Heart left ventricle (tissue), 16 donors: ENCODE results near the gene HES1. TPM values are rescaled to one million over a fixed set of nuclear protein-coding genes. Genes with fewer than 3 reads are reported as not detected.

Source experiments
- ATAC-seq, 4 donors: fragments of 200-7000 bp; cut with Tn5 transposase; one replicate each; pipeline ENCODE4 v1.9.1; 2020 to 2022; ENCODE audit warnings: moderate library complexity in 4 of 4, mild to moderate bottlenecking in 3 of 4, moderate number of reproducible peaks in 1 of 4
- DNase-seq, 5 donors: peaks; one replicate each; pipeline ENCODE4 v3.0.0-alpha.2; 2020
- H3K27ac ChIP-seq, 12 donors: fragments of 200-600 bp; sonication (generic) in 4 of 12; one replicate each; pipeline versions ENCODE4 v1.5.0 to v1.8.0; 2016 to 2022; ENCODE audit warnings: mild to moderate bottlenecking in 2 of 12
- H3K27me3 ChIP-seq, 9 donors: fragments of 200-600 bp; sonication (generic) in 2 of 9; one replicate each; pipeline versions ENCODE4 v1.5.1 to v1.8.0; 2016 to 2022; ENCODE audit warnings: mild to moderate bottlenecking in 3 of 9
- H3K36me3 ChIP-seq, 9 donors: fragments of 200-600 bp; sonication (generic) in 2 of 9; one replicate each; pipeline versions ENCODE4 v1.5.0 to v1.8.0; 2018 to 2022; ENCODE audit warnings: mild to moderate bottlenecking in 2 of 9
- H3K4me1 ChIP-seq, 12 donors: fragments of 200-600 bp; sonication (generic) in 4 of 12; one replicate each; pipeline versions ENCODE4 v1.5.0 to v1.8.0; 2016 to 2022; ENCODE audit warnings: mild to moderate bottlenecking in 3 of 12
- H3K4me3 ChIP-seq, 12 donors: fragments of 200-600 bp; sonication (generic) in 4 of 12; one replicate each; pipeline versions ENCODE4 v1.5.0 to v1.8.0; 2017 to 2022; ENCODE audit warnings: mild to moderate bottlenecking in 9 of 12, moderate library complexity in 4 of 12
- H3K9me3 ChIP-seq, 12 donors: fragments of 200-600 bp; sonication (generic) in 4 of 12; one replicate each; pipeline versions ENCODE4 v1.5.0 to v1.8.0; 2016 to 2022; ENCODE audit warnings: mild to moderate bottlenecking in 1 of 12
- POLR2A ChIP-seq, 2 donors: fragments of 450-650 bp; IDR thresholded peaks; one replicate each; pipeline ENCODE4 v1.6.1; 2017; ENCODE audit warnings: antibody characterized with exemption in 2 of 2, mild to moderate bottlenecking in 2 of 2, moderate library complexity in 2 of 2
- WGBS, 4 donors: extraction: QIAGEN DNeasy Blood & Tissue Kit in 2 of 4; methylation state at CpG; one replicate each; pipeline versions ENCODE4 v1.1.5 to v1.1.7; 2013 to 2018; 5-methylcytosine and 5-hydroxymethylcytosine counted together
- intact Hi-C, 10 donors: fragments of 100-400 bp; cut with DNase I; formaldehyde crosslinking; loops; one replicate each; pipeline versions ENCODE4 v1.11.1 to v1.14.2; 2022
- polyA plus RNA-seq, 2 donors: library from polyadenylated mRNA; stranded (reverse); fragments of 200-250 nt; gene quantifications; one replicate each; pipeline ENCODE4 v1.2.3, GENCODE V29; 2013
- total RNA-seq, 9 donors: library from RNA; depleted of rRNA in 2 of 9; stranded (reverse); fragments of >200 nt in 2 of 9; fragmentation: NEBNext Ultra II Directional in 3 of 9; extraction: Animal tissue kit (Norgen Biotek cat#: 25700) in 3 of 9; gene quantifications; one replicate each; pipeline versions ENCODE4 v1.1.0 to v1.2.4, GENCODE V29; 2016 to 2023
- TF ChIP-seq, protein P1 (sequence below), 12 donors: fragments of 200-600 bp; sonication (generic) in 4 of 12; IDR thresholded peaks; one replicate each; pipeline versions ENCODE4 v1.5.0 to v1.8.0; 2018 to 2022; ENCODE audit warnings: antibody characterized with exemption in 12 of 12, mild to moderate bottlenecking in 5 of 12
- donor health status: ischemic (EF 13 %, LVEDD 7.1; RV severe dilation, severe dysfunction).
- donor health status: healthy with polysubstance abuse.
- donor health status: DM: no; HTN: yes; CAD: no.
- donor health status: DM: no; HTN: no; CAD: no.
- donor health status: ischemic (EF 25% LVEDD 6.9; RV normal size, moderate dysfunction).
- donor health status: ischemic (EF 25% LVEDD 5.7; RV mildly dilated, moderate dysfunction).
- donor health status: healthy.
- donor health status: DM: yes; HTN: yes; CAD: no.
- donor health status: ischemic (EF 35%, LVEDD 5.7; RV mildly dilated, moderate dysfunction).
- donor health status: nonischemic (EF 11% LVEDD 7.7; RV severe dilation, severe dysfunction).
- donor health status: DM: yes; HTN: yes; CAD: no.
- donor health status: PGD.
- donor health status: ischemic (EF 29% LVEDD 5.4; RV normal size, mild dysfunction).
- donor health status: nonischemic (EF 23%, LVEDD 6.1; RV moderate dilation, normal function).

The HES1 gene
- total and polyA plus RNA-seq, 11 donors: 9.2 to 32.3 (median 12.0) TPM

DNA sequence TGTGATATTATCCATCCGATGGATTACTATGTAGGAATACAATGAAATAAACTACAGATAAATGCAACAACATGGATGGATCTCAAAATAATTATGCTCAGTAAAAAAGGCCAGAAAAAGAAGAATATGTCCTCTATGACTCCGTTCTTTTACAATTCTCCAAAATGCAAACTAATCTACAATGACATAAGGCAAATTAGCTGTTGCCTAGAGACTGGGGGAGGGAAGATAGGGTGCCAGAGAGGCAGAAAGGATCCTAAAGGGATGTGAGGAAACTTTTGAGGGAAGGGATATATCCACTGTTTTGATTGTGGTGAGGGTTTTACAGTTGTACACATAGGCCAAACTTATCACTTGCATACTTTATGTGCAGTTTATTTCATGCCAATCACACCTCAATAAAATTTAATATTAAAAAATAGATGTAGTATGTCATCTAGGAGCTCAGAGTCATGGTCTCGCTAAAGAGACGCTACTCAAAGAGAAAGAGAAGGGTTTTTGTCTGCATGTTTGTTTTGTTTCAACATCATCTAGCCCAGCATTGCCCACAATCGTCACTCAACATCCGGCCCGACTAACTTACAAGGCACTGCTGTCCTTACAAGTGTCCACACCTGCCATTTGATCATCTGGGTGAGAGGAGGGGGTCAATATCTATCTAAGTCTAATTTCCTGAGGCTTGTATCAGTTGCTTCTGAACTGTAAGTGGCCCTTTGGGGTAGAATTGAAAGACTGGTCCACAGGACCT lies 29.5 kb downstream of the HES1 start:
- TF ChIP-seq POLR2A (IDR thresholded peaks at IDR 0.05): no peak
- TF ChIP-seq, protein P1, sequence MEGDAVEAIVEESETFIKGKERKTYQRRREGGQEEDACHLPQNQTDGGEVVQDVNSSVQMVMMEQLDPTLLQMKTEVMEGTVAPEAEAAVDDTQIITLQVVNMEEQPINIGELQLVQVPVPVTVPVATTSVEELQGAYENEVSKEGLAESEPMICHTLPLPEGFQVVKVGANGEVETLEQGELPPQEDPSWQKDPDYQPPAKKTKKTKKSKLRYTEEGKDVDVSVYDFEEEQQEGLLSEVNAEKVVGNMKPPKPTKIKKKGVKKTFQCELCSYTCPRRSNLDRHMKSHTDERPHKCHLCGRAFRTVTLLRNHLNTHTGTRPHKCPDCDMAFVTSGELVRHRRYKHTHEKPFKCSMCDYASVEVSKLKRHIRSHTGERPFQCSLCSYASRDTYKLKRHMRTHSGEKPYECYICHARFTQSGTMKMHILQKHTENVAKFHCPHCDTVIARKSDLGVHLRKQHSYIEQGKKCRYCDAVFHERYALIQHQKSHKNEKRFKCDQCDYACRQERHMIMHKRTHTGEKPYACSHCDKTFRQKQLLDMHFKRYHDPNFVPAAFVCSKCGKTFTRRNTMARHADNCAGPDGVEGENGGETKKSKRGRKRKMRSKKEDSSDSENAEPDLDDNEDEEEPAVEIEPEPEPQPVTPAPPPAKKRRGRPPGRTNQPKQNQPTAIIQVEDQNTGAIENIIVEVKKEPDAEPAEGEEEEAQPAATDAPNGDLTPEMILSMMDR (IDR thresholded peaks at IDR 0.05): no peak
- intact Hi-C loops: loop anchor here in 2 of 10 donors (5.0 kb wide), 2 partner anchors 82 to 87 kb away; no protein-coding TSS in a partner anchor
- DNase-seq: no peak
- 89 to 90% (median 90%) methylated on average over 7 of the region's 7 CpGs for WGBS, 4 donors
- ATAC-seq: no peak
- peaks cover 0 to 21% (median 12%) of the 10 kb centered on the region in 12 donors for H3K4me1 ChIP-seq
- no peak overlapping the region for H3K27ac ChIP-seq
- no peak overlapping the region for H3K4me3 ChIP-seq
- no peaks in the 10 kb centered on the region for H3K36me3 ChIP-seq
- H3K27me3 ChIP-seq: peaks cover 0 to 20% (median 0%) of the 10 kb centered on the region in 9 donors
- H3K9me3 ChIP-seq: no peaks in the 10 kb centered on the region

DNA sequence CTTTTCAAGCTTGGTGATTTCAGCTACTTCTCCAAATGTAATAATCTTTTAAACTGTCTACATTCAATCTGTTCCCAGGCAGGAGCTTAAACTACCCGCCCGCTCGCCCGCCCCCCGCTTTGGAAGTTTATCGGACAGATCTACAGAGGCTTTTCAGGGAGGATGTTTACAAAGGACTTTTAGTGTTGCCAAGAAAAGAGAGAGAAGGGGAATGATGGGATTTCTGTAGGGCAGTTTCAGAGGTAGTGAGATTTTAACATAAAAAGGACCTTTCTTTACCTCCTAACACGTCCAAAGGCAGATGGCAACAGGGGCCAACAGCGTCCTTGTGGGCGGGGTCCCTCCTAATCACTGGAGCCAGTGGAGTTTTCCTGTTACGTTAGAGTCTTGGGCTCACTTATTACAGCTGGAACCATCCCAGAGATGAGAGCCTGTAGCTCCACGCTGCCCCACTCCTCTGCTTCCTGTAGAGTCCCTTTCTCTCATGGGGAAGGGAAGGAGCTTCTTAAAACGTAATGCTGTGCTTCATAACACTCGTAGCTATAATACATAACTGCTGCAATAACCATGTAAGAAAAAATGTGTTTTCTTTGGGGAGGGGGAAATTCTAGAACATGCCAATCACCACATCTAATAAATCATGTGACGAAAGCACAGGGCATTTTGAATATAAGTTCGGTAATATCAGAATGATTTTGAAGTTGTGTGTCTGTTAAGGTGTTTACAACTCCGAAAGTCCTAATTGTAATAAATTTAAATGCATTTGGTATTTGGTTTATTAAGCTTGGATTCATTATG lies 30.9 kb downstream of the HES1 start:
- DNase-seq (peak in 3 of 5 donors; percentile 14 to 41 (median 37)), ATAC-seq (peak in 3 of 4 donors; percentile 63 to 87 (median 74))
- 38 to 49% (median 43%) methylated on average over 16 of the region's 16 CpGs for WGBS, 4 donors
- intact Hi-C loops: loop anchor here in 2 of 10 donors (5.0 kb wide), 2 partner anchors 80 to 85 kb away; no protein-coding TSS in a partner anchor
- H3K4me1 ChIP-seq: peaks cover 0 to 21% (median 12%) of the 10 kb centered on the region in 12 donors
- no peaks in the 10 kb centered on the region for H3K9me3 ChIP-seq
- H3K36me3 ChIP-seq: no peaks in the 10 kb centered on the region
- H3K27ac ChIP-seq: no peak overlapping the region
- no peak overlapping the region for H3K4me3 ChIP-seq
- peaks cover 0 to 17% (median 0%) of the 10 kb centered on the region in 9 donors for H3K27me3 ChIP-seq
- TF ChIP-seq, protein P1 (IDR thresholded peaks at IDR 0.05): no peak
- TF ChIP-seq POLR2A (IDR thresholded peaks at IDR 0.05): no peak

GRCh38 chr3:194167480-194168282 lies 31.7 kb downstream of the HES1 start:
- no peak overlapping the region for H3K4me3 ChIP-seq
- intact Hi-C loops: loop anchor here in 2 of 10 donors (5.0 kb wide), 2 partner anchors 80 to 85 kb away; no protein-coding TSS in a partner anchor
- 55 to 64% (median 61%) methylated on average over 5 of the region's 5 CpGs for WGBS, 4 donors
- DNase-seq (no peak), ATAC-seq (no peak)
- no peaks in the 10 kb centered on the region for H3K9me3 ChIP-seq
- no peak overlapping the region for H3K27ac ChIP-seq
- H3K36me3 ChIP-seq: no peaks in the 10 kb centered on the region
- peaks cover 0 to 17% (median 0%) of the 10 kb centered on the region in 9 donors for H3K27me3 ChIP-seq
- TF ChIP-seq, protein P1 (IDR thresholded peaks at IDR 0.05): no peak
- no peak for TF ChIP-seq POLR2A (IDR thresholded peaks at IDR 0.05)
- peaks cover 0 to 21% (median 12%) of the 10 kb centered on the region in 12 donors for H3K4me1 ChIP-seq
